Ramos (cell line): ENCODE data around the gene PIK3AP1.

ENCODE experiments used
- in situ Hi-C: fragments of 300-500 bp; cut with MboI; formaldehyde crosslinking; loops from one replicate; pipeline ENCODE4 v1.14.3; 2022; ENCODE audit warnings: low sequenced_read_pairs; ENCODE audit not compliant: unreplicated experiment

The PIK3AP1 gene

GRCh38 chr10:96675846-96676245 is 44.5 kb downstream of the PIK3AP1 start:
- in situ Hi-C loops, result no loop called here

GRCh38 chr10:96673318-96674099 is 46.8 kb downstream of the PIK3AP1 start:
- in situ Hi-C loops, result no loop called here

DNA sequence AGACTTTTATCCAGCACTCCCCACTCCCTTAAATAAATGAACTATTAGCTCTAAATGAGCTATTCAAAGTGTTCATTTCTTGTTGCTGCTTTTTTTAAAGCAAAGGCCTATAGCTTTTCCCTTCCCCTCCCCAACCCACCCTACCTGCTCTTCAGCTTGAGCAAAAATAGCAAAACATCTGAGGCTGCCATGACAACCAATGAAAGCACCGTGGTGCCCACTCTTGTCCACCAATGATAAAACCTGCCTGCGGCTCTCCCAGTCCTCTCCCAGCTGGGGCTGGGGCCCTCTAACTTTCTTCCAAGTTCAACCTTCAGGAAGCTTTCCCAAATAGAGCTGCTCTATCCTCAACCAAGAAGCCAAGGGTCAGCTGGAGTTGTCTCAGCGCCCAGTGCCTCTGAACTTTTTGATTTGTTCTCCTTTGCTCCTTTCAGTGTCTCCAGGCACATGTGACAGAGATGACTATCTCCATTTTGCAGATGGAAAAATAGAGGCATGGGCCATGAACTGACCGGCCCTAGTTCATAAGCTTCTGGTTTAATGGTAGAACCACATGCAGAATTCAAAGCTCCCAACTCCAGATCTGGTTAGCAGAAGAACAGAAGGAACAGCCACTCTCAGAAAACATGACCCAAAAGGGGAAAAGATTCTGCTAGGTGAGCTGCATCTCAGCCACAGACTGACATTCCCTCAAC is 47.7 kb downstream of the PIK3AP1 start:
- in situ Hi-C loops, result no loop called here

GRCh38 chr10:96671211-96671890 is 49.0 kb downstream of the PIK3AP1 start:
- in situ Hi-C loops, result no loop called here

GRCh38 chr10:96670786-96671185 is 49.5 kb downstream of the PIK3AP1 start:
- in situ Hi-C loops, result no loop called here

DNA sequence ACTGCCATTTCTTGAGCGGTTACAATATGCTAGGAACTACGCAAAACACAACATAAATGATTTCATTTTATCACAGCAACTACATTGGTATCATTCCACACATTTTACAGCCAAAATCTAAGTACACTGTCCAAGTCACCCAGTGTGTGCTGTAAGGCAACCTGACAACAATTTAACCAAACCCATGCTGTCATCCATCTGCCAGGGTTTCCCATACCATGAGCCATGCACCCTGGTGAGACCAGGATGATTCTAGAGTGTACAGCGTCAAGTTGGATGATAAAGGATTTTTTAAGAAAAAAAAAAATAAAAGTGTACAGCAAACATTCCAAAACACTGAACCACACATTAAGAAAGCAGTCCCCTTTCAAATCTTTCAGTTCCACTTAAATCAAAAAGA is 52.9 kb downstream of the PIK3AP1 start:
- in situ Hi-C loops, result no loop called here

DNA sequence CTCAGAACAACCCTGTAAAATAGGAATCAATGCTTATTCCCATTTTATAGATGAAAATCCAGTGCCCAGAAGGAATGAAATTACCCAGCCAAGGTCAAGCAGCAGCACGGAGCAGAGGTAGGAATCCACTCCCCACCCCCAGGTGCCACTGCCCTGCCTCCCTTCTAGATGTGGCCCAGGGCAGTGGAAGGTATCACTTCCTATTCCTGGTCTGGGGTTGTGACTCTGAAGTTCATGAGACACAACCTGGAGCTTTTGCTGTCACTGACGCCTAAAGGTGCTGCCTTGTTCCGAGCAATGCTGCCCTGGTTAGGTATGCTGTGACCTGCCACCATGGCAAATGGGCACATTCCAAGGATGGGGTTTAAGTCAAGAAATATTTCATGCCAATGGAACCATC is 53.6 kb downstream of the PIK3AP1 start:
- in situ Hi-C loops, result no loop called here

DNA sequence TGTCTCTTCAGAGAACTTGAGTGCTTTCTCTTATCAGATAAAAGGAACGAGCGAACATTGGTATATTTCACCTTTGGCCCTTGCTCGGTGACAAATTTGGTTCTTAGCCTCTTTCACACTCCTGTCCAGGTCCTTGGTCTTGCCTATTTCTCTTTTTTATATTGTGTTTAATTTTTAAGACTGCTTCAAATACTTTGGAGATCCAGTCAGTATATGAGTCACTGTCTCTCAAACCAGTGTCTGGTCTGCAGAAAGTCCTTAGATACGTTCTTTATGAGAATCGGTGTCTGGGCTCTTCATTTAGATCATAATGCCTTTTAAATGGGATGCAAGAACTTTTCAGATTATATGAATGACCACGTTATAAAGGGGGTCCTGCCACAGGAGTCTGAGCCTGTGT is 55.0 kb downstream of the PIK3AP1 start:
- in situ Hi-C loops, result no loop called here

GRCh38 chr10:96664563-96664962 is 55.8 kb downstream of the PIK3AP1 start:
- in situ Hi-C loops, result no loop called here

GRCh38 chr10:96663797-96664196 is 56.5 kb downstream of the PIK3AP1 start:
- in situ Hi-C loops, result no loop called here

DNA sequence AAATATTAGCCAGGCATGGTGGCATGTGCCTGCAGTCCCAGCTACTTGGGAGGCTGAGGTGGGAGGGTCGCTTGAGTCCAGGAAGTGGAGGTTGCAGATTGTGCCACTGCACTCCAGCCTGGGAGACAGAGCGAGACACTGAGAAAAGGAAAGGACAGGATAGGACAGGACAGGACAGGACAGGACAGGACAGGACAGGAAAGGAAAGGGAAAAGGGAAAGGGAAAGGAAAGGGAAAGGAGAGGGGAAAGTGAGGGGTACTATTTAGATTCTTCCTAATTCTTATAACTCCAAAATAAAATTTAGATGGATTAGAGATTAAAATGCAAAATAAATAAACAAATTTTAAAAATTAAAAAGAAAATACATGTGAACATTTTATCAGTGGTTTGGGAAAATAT is 58.7 kb downstream of the PIK3AP1 start:
- in situ Hi-C loops, result no loop called here

- in situ Hi-C loops, result no loop called here
Measured at GRCh38 chr10:96660297-96660696, 60.0 kb downstream of the PIK3AP1 start.

- in situ Hi-C loops, result no loop called here
Measured at GRCh38 chr10:96658844-96659243, 61.5 kb downstream of the PIK3AP1 start.

GRCh38 chr10:96657385-96657784 is 62.9 kb downstream of the PIK3AP1 start:
- in situ Hi-C loops, result no loop called here

- in situ Hi-C loops, result no loop called here
Measured at GRCh38 chr10:96656839-96657238, 63.5 kb downstream of the PIK3AP1 start.

DNA sequence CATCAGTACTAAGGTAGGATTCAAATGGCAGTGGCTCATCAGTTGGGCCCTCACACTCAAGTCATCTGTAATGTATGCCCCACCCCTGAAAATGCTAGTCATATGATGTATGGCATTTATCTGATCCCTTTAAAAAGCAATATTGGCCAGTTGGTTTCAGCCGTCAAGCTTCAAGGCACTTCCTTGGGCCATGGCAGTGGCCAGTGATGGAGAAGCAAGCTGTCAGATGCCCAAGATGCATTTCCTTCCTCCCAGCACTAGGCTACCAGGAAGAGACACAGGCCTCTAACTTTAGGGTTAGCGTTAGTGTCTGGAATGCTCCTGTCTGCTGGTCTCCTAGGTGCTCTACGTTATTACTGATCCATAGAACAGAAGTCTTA is 64.1 kb downstream of the PIK3AP1 start:
- in situ Hi-C loops, result no loop called here

- in situ Hi-C loops, result no loop called here
Measured at GRCh38 chr10:96655461-96656197, 64.7 kb downstream of the PIK3AP1 start.

DNA sequence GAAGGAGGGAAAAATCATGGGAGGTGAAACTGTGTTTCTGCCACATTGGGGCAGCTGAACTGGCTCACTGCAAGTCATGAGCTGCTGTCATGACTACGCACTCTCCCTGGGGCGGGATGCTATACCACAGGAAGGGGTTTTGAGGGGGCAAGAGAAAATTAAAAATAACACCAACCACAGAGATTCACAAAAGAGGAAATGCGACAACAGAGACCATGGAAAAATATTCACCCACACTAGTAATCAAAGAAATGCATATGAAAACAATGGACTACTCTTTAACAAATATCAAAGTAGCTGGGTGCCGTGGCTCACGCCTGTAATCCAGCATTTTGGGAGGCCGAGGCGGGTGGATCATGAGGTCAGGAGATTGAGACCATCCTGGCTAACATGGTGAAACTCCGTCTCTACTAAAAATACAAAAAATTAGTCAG is 68.3 kb downstream of the PIK3AP1 start:
- in situ Hi-C loops, result no loop called here

DNA sequence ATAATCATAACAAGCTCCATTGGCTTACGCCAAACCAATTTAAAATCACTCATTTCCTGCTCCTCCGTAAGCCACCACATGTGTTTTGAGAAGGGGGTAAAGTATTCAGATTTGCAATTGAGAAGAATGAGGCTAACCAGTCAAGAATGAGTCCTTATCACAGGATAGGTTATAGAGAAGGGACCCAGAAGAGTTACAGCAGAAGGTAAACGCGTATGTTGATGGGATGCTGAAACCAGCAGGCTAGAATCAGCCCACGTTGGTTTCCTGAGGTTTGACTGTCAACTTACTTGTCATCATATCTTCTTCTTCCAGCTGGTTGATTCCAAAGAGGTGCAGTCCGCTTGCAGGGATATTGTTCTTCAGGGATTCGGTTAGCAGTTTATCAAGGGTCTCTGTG is 69.4 kb downstream of the PIK3AP1 start:
- in situ Hi-C loops, result no loop called here

GRCh38 chr10:96648297-96648696 is 72.0 kb downstream of the PIK3AP1 start:
- in situ Hi-C loops, result loop anchor here (5.0 to 25.0 kb wide), 3 partner anchors 59 to 377 kb away; partner anchors contain the start of gene LCOR
